H1 (cell line): ENCODE data around the gene MCCD1. TPM values are rescaled to one million over a fixed set of nuclear protein-coding genes. Genes with fewer than 3 reads are reported as not detected.

Experiments used
- CHD7 ChIP-seq: fragments of 300-600 bp; sonication (generic); IDR thresholded peaks from 2 replicates; pipeline ENCODE4 v1.7.1; 2012; ENCODE audit warnings: low read length, moderate library complexity, mild to moderate bottlenecking, inconsistent platforms; ENCODE audit not compliant: insufficient replicate concordance
- EZH2 ChIP-seq: fragments of 200-600 bp; sonication (generic); IDR thresholded peaks from 2 replicates; pipeline ENCODE4 v1.7.1; 2012; ENCODE audit warnings: low read depth, mild to moderate bottlenecking, moderate library complexity, low read length, inconsistent platforms; ENCODE audit not compliant: severe bottlenecking
- MAX ChIP-seq: IDR thresholded peaks from 2 replicates; pipeline ENCODE4 v1.6.1; 2012; ENCODE audit warnings: inconsistent platforms
- polyA plus RNA-seq, 7 experiments: library from polyadenylated mRNA; depleted of rRNA in 3 of 7; stranded (reverse) in 5 of 7; unstranded in 2 of 7; fragments of >200 nt in 5 of 7; fragments of 200-250 nt in 2 of 7; gene quantifications; 1 replicate in 5 of 7; 2 replicates in 1 of 7; 4 replicates in 1 of 7; pipeline versions ENCODE4 v1.2.1 to v1.2.3, GENCODE V29; 2011 to 2013; ENCODE audit warnings: missing spikeins in 2 of 7, mixed read lengths in 2 of 7
- total RNA-seq: library from RNA; stranded (reverse); fragmentation: NEBNext Ultra II Directional; extraction: Animal tissue kit (Norgen Biotek cat#: 25700); gene quantifications from 2 replicates; pipeline ENCODE4 v1.2.1, GENCODE V29; 2021

The MCCD1 gene
- total and polyA plus RNA-seq, 2 of the 8 experiments (the other 6 are each of a cell fraction or from before 2014, with no cell fraction given) = not detected

GRCh38 chr6:31575335-31575901, 46.7 kb downstream of the MCCD1 start, which contains the start of gene TNF (continued):
- TF ChIP-seq CHD7 (no peak), EZH2 (no peak), MAX (no peak)
